Right lobe of liver (tissue), 6 donors: ENCODE results near the gene OSBPL2. TPM values are rescaled to one million over a fixed set of nuclear protein-coding genes. Genes with fewer than 3 reads are reported as not detected.

Experiments
- ATAC-seq, 4 donors: fragments of 200-7000 bp; cut with Tn5 transposase; one replicate each; pipeline ENCODE4 v1.9.1; 2020; ENCODE audit warnings: mild to moderate bottlenecking in 4 of 4, moderate library complexity in 4 of 4
- DNase-seq, 3 donors: peaks; one replicate each; pipeline ENCODE4 v3.0.0-alpha.2; 2020
- H3K27ac ChIP-seq, 3 donors: fragments of 200-600 bp; one replicate each; pipeline ENCODE4 v1.8.0; 2022
- H3K27me3 ChIP-seq, 2 donors: fragments of 200-600 bp; one replicate each; pipeline ENCODE4 v1.8.0; 2022
- H3K36me3 ChIP-seq, 4 donors: fragments of 200-600 bp; sonication (generic) in 1 of 4; one replicate each; pipeline versions ENCODE4 v1.5.1 to v1.8.0; 2017 to 2022; ENCODE audit warnings: control low read depth in 1 of 4
- H3K4me1 ChIP-seq, 4 donors: fragments of 200-600 bp; sonication (generic) in 1 of 4; one replicate each; pipeline versions ENCODE4 v1.5.1 to v1.8.0; 2017 to 2022; ENCODE audit warnings: control low read depth in 1 of 4
- H3K4me3 ChIP-seq, 3 donors: fragments of 200-600 bp; one replicate each; pipeline ENCODE4 v1.8.0; 2022
- H3K9me3 ChIP-seq, 4 donors: fragments of 200-600 bp; sonication (generic) in 1 of 4; one replicate each; pipeline versions ENCODE4 v1.5.1 to v1.8.0; 2017 to 2022; ENCODE audit warnings: control low read depth in 1 of 4
- POLR2A ChIP-seq: fragments of 450-650 bp; IDR thresholded peaks from one replicate; pipeline ENCODE4 v1.6.1; 2017; ENCODE audit warnings: antibody characterized with exemption, mild to moderate bottlenecking
- WGBS: methylation state at CpG from one replicate; pipeline ENCODE4 v1.1.6; 2018; ENCODE audit warnings: low coverage, low lambda C conversion rate; ENCODE audit not compliant: insufficient coverage; ENCODE audit errors: missing lambda C conversion rate; 5-methylcytosine and 5-hydroxymethylcytosine counted together
- intact Hi-C, 2 donors: fragments of 100-400 bp; cut with DNase I; formaldehyde crosslinking; loops; one replicate each; pipeline versions ENCODE4 v1.11.2 to v1.14.1; 2022
- total RNA-seq, 6 experiments: library from RNA; depleted of rRNA in 2 of 6; stranded (reverse); fragments of >200 nt in 2 of 6; fragmentation: NEBNext Ultra II Directional in 3 of 6; extraction: Animal tissue kit (Norgen Biotek cat#: 25700) in 3 of 6; gene quantifications; one replicate each; pipeline versions ENCODE4 v1.1.0 to v1.2.4, GENCODE V29; 2016 to 2023
- TF ChIP-seq, protein P1 (sequence below), 4 donors: fragments of 200-600 bp in 3 of 4; fragments of 450-650 bp in 1 of 4; IDR thresholded peaks; one replicate each; pipeline versions ENCODE4 v1.5.1 to v1.8.0; 2016 to 2022; ENCODE audit warnings: antibody characterized with exemption in 4 of 4, mild to moderate bottlenecking in 2 of 4
- donor health status: DM: no; HTN: yes; CAD: no.
- donor health status: DM: no; HTN: no; CAD: no.
- donor health status: DM: no; HTN: no; CAD: no.
- donor health status: DM: no; HTN: yes; CAD: no.
- donor health status: DM: no; HTN: yes; CAD: no.

The OSBPL2 gene
- total RNA-seq, 6 experiments from 2014 or later, result 15.6 to 27.8 (median 21.2) TPM

DNA sequence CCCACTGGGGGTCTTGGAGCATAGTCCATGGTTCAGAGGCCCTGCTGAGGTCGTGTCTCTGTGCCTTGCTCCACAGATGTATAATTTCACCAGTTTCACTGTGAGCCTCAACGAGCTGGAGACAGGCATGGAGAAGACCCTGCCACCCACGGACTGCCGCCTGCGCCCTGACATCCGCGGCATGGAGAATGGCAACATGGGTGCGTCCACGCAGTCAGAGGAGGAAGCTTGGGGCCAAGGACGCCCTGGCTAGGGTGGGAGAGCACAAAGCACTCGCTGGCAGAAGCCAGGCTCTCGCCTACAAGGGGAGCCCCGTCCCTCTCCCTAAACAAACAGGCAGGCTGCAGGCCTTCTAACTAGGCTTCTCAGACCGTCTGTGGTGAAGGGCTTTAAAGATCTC is 50.8 kb downstream of the OSBPL2 start:
- Histone ChIP-seq H3K27me3 (no peaks in the 10 kb centered on the region), H3K4me1 (peaks cover 0 to 3% (median 0%) of the 10 kb centered on the region in 4 donors), H3K9me3 (no peaks in the 10 kb centered on the region), H3K36me3 (peaks cover 0 to 37% (median 7%) of the 10 kb centered on the region in 4 donors), H3K27ac (no peak overlapping the region), H3K4me3 (no peak overlapping the region)
- WGBS, result 100% methylated on average over 1 of the region's 14 CpGs
- no peak for DNase-seq
- intact Hi-C loops, result no loop called here
- ATAC-seq, result no peak
- TF ChIP-seq, protein P1, sequence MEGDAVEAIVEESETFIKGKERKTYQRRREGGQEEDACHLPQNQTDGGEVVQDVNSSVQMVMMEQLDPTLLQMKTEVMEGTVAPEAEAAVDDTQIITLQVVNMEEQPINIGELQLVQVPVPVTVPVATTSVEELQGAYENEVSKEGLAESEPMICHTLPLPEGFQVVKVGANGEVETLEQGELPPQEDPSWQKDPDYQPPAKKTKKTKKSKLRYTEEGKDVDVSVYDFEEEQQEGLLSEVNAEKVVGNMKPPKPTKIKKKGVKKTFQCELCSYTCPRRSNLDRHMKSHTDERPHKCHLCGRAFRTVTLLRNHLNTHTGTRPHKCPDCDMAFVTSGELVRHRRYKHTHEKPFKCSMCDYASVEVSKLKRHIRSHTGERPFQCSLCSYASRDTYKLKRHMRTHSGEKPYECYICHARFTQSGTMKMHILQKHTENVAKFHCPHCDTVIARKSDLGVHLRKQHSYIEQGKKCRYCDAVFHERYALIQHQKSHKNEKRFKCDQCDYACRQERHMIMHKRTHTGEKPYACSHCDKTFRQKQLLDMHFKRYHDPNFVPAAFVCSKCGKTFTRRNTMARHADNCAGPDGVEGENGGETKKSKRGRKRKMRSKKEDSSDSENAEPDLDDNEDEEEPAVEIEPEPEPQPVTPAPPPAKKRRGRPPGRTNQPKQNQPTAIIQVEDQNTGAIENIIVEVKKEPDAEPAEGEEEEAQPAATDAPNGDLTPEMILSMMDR (IDR thresholded peaks at IDR 0.05), result no peak
- no peak for TF ChIP-seq POLR2A

DNA sequence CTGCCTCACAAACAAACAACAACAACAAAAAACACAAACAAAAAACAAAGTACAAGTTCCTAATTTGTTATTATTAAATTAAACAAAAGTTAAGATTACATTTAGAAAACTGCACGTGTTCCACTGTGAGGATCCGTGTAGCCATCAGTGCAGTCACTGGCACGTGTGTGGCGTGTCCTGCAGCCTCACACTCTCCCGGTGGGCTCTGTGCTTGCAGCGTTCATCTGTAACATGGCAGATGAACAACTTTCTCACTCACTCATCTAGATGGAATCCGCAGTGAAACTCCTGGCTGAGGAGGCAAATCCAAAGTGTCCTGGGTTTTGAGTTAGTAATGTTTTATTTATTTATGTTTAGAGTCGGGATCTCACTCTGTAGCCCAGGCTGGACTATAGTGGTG is 51.6 kb downstream of the OSBPL2 start:
- no peaks in the 10 kb centered on the region for H3K9me3 ChIP-seq
- peaks cover 0 to 43% (median 7%) of the 10 kb centered on the region in 4 donors for H3K36me3 ChIP-seq
- TF ChIP-seq POLR2A, result no peak
- TF ChIP-seq, protein P1 (IDR thresholded peaks at IDR 0.05), result no peak
- DNase-seq (no peak), ATAC-seq (no peak)
- no peaks in the 10 kb centered on the region for H3K27me3 ChIP-seq
- H3K4me3 ChIP-seq, result no peak overlapping the region
- no peak overlapping the region for H3K27ac ChIP-seq
- 94% methylated on average over 8 of the region's 8 CpGs for WGBS
- intact Hi-C loops, result no loop called here
- peaks cover 0 to 3% (median 0%) of the 10 kb centered on the region in 4 donors for H3K4me1 ChIP-seq

DNA sequence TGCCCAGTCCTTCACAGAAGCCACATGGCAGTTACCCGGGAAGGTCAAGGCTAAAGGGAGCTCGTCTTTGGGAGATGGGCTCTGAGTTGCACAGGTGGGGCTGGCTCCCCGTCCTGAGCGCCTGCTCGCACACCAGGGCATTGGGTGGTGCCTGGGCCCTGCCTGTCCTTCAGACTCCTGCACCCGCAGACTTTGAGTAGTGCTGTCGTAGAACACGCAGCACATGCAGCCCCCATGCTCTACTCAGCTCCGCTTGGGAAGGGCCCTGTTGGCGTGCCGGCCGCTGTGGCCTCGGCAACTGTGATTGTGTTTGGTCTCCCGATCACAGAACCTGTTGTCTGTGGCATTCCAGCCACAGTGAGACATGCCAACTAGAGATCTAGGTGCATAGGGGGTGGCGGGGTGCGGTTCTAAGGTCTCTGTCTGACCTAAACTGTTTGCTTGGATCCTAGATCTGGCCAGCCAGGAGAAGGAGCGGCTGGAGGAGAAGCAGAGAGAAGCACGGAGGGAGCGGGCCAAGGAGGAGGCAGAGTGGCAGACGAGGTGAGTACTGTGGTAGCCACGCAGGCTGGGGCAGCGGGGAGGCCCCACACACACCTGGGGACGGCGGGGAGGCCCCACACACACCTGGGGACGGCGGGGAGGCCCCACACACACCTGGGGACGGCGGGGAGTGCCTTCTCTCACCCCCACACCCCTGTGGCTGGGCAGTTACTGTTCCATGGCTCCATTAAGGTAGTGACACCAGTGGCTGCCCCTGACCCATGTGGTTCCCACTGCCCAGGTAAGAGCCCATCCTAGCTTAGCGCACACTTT is 53.1 kb downstream of the OSBPL2 start:
- H3K27me3 ChIP-seq, result no peaks in the 10 kb centered on the region
- WGBS, result 96% methylated on average over 7 of the region's 29 CpGs
- H3K4me3 ChIP-seq, result no peak overlapping the region
- H3K36me3 ChIP-seq, result peaks cover 0 to 52% (median 12%) of the 10 kb centered on the region in 4 donors
- no peak for DNase-seq
- no peak overlapping the region for H3K27ac ChIP-seq
- no peak for TF ChIP-seq POLR2A
- TF ChIP-seq, protein P1 (IDR thresholded peaks at IDR 0.05), result no peak
- ATAC-seq, result no peak
- peaks cover 0 to 3% (median 0%) of the 10 kb centered on the region in 4 donors for H3K4me1 ChIP-seq
- intact Hi-C loops, result no loop called here
- no peaks in the 10 kb centered on the region for H3K9me3 ChIP-seq

DNA sequence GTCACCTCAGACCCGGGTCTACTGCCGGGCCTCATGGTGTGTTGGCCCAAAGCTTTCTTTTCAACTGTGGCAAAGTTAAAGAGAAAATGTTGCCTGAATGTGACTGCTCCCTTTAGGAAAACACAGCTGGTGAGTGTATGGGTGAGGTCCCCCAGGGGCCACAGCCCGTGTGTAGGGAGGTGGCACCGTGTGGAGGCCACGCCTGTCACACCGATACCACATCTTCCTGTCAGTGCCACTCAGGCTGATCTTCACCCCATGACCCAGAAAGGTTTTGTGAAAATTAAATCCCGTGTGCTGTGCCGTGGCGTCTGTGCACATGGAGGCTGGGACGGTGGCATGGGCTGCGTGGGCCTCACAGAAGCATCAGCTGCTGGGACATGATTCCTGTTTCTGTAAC is 53.8 kb downstream of the OSBPL2 start:
- Histone ChIP-seq H3K27ac (no peak overlapping the region), H3K9me3 (no peaks in the 10 kb centered on the region), H3K4me1 (peaks cover 0 to 10% (median 3%) of the 10 kb centered on the region in 4 donors), H3K4me3 (no peak overlapping the region), H3K27me3 (no peaks in the 10 kb centered on the region), H3K36me3 (peaks cover 0 to 46% (median 12%) of the 10 kb centered on the region in 4 donors)
- 69% methylated on average over 8 of the region's 11 CpGs for whole genome bisulfite sequencing
- no peak for TF ChIP-seq POLR2A
- TF ChIP-seq, protein P1 (IDR thresholded peaks at IDR 0.05), result no peak
- intact Hi-C loops, result no loop called here
- DNase-seq, result no peak
- ATAC-seq, result no peak
